OCI-LY1 (cell line): ENCODE measurements around the gene PADI1.

Experiments used
- H2AFZ ChIP-seq: fragments of 200-600 bp; sonication (generic), shearing (Covaris generic); 2 replicates; pipeline ENCODE4 v1.6.0; 2014; ENCODE audit warnings: antibody characterized with exemption, mild to moderate bottlenecking, low read length
- H3F3A ChIP-seq: fragments of 200-600 bp; sonication (generic), shearing (Covaris generic); 2 replicates; pipeline ENCODE4 v1.6.0; 2014; ENCODE audit warnings: mild to moderate bottlenecking, antibody characterized with exemption, low read length, moderate library complexity; ENCODE audit not compliant: insufficient read depth
- H3K27ac ChIP-seq: fragments of 200-600 bp; sonication (generic); 2 replicates; pipeline ENCODE4 v1.5.1; 2014; ENCODE audit warnings: low read length, mixed run types, mild to moderate bottlenecking, low read depth; ENCODE audit not compliant: poor library complexity, severe bottlenecking
- H3K27me3 ChIP-seq: fragments of 200-600 bp; sonication (generic); 2 replicates; pipeline ENCODE4 v1.6.0; 2014; ENCODE audit warnings: antibody characterized with exemption, mild to moderate bottlenecking, low read length, moderate library complexity; ENCODE audit not compliant: insufficient read depth
- H3K36me3 ChIP-seq: fragments of 200-600 bp; sonication (generic); 2 replicates; pipeline ENCODE4 v1.6.1; 2014; ENCODE audit warnings: mild to moderate bottlenecking, antibody characterized with exemption, low read length, moderate library complexity, mixed read lengths; ENCODE audit not compliant: insufficient read depth
- H3K4me1 ChIP-seq: fragments of 200-600 bp; sonication (generic); 2 replicates; pipeline ENCODE4 v1.5.1; 2014; ENCODE audit warnings: mild to moderate bottlenecking, low read length, moderate library complexity; ENCODE audit not compliant: insufficient read depth, severe bottlenecking
- H3K4me2 ChIP-seq: fragments of 200-600 bp; sonication (generic), shearing (Covaris generic); 2 replicates; pipeline ENCODE4 v1.6.1; 2014; ENCODE audit warnings: low read length
- H3K4me3 ChIP-seq: fragments of 200-600 bp; sonication (generic); 2 replicates; pipeline ENCODE4 v1.5.1; 2014; ENCODE audit warnings: low read length, low read depth, mild to moderate bottlenecking, mixed read lengths; ENCODE audit not compliant: poor library complexity, severe bottlenecking
- H3K79me2 ChIP-seq: fragments of 200-600 bp; shearing (Covaris generic); 2 replicates; pipeline ENCODE4 v1.6.1; 2016; ENCODE audit warnings: mixed run types, low read length, mixed read lengths; ENCODE audit not compliant: insufficient read depth
- H3K9ac ChIP-seq: fragments of 200-600 bp; sonication (generic), shearing (Covaris generic); 2 replicates; pipeline ENCODE4 v1.6.1; 2014; ENCODE audit warnings: mild to moderate bottlenecking, low read length, mixed read lengths
- H3K9me2 ChIP-seq: fragments of 200-600 bp; sonication (generic), shearing (Covaris generic); 2 replicates; pipeline ENCODE4 v1.6.1; 2014; ENCODE audit warnings: low read depth, mild to moderate bottlenecking, low read length, mixed read lengths
- H3K9me3 ChIP-seq: fragments of 200-600 bp; shearing (Covaris generic); 2 replicates; pipeline ENCODE4 v1.6.1; 2014; ENCODE audit warnings: low read length, mixed read lengths
- H4K20me1 ChIP-seq: fragments of 200-600 bp; sonication (generic), shearing (Covaris generic); 2 replicates; pipeline ENCODE4 v1.6.0; 2016; ENCODE audit warnings: mild to moderate bottlenecking, low read length; ENCODE audit not compliant: insufficient read depth
- CTCF ChIP-seq: fragments of 200-600 bp; sonication (generic), shearing (Covaris generic); IDR thresholded peaks from 2 replicates; pipeline ENCODE4 v1.5.1; 2017; ENCODE audit warnings: mild to moderate bottlenecking, antibody characterized with exemption, low read length, moderate library complexity, mixed read lengths
- EZH2 ChIP-seq: fragments of 200-600 bp; sonication (generic), shearing (Covaris generic); IDR thresholded peaks from 2 replicates; pipeline ENCODE4 v1.8.0; 2017; ENCODE audit warnings: borderline replicate concordance, mixed run types, mild to moderate bottlenecking, antibody characterized with exemption, low read length, moderate library complexity, mixed read lengths

The PADI1 gene

GRCh38 chr1:17265162-17265561, 60.2 kb downstream of the PADI1 start:
- H3F3A ChIP-seq: no peaks in the 10 kb centered on the region
- no peak for TF ChIP-seq CTCF
- H3K9ac ChIP-seq: no peak overlapping the region
- H3K4me2 ChIP-seq: no peak overlapping the region
- H3K27ac ChIP-seq: no peak overlapping the region
- H4K20me1 ChIP-seq: no peaks in the 10 kb centered on the region
- no peak overlapping the region for H3K4me3 ChIP-seq
- H3K4me1 ChIP-seq: no peaks in the 10 kb centered on the region
- H3K27me3 ChIP-seq: no peaks in the 10 kb centered on the region; the same call in 1 of the 2 replicates
- H3K9me2 ChIP-seq: no peaks in the 10 kb centered on the region
- H3K79me2 ChIP-seq: no peaks in the 10 kb centered on the region
- no peaks in the 10 kb centered on the region for H3K9me3 ChIP-seq
- H2AFZ ChIP-seq: no peak overlapping the region
- no peaks in the 10 kb centered on the region for H3K36me3 ChIP-seq

DNA sequence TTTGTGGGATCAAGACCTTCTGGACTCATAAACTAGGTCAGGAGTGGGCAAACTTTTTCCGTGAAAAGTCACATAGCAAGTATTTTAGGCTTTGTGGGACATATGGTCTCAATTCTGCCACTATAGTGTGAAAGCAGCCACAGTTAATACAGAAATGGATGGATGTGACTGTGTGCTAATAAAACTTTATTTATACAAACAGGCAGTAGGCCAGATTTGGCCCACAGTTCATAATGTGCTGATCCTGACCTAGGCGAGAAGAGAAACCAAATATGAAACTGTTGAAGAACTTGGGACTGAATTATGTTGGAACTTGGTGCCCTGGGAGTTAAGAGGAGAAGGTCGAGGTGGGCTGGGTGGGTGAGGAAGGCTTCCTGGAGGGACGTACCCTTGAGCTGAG, 61.0 kb downstream of the PADI1 start:
- no peaks in the 10 kb centered on the region for H3K9me3 ChIP-seq
- no peaks in the 10 kb centered on the region for H3K9me2 ChIP-seq
- TF ChIP-seq EZH2: no peak
- TF ChIP-seq CTCF: no peak
- no peaks in the 10 kb centered on the region; the same call in 1 of the 2 replicates for H3K27me3 ChIP-seq
- H3K27ac ChIP-seq: no peak overlapping the region
- no peak overlapping the region for H2AFZ ChIP-seq
- H3F3A ChIP-seq: no peaks in the 10 kb centered on the region
- H3K36me3 ChIP-seq: no peaks in the 10 kb centered on the region
- no peak overlapping the region for H3K9ac ChIP-seq
- no peaks in the 10 kb centered on the region for H3K79me2 ChIP-seq
- H3K4me1 ChIP-seq: no peaks in the 10 kb centered on the region
- H3K4me2 ChIP-seq: no peak overlapping the region
- no peak overlapping the region for H3K4me3 ChIP-seq
- no peaks in the 10 kb centered on the region for H4K20me1 ChIP-seq

GRCh38 chr1:17270891-17271765, 66.2 kb downstream of the PADI1 start:
- Histone ChIP-seq H3F3A (no peaks in the 10 kb centered on the region), H3K36me3 (no peaks in the 10 kb centered on the region), H3K4me1 (no peaks in the 10 kb centered on the region), H2AFZ (no peak overlapping the region), H3K4me3 (no peak overlapping the region), H3K9me3 (no peaks in the 10 kb centered on the region), H3K9me2 (no peaks in the 10 kb centered on the region), H4K20me1 (no peaks in the 10 kb centered on the region), H3K9ac (no peak overlapping the region), H3K79me2 (no peaks in the 10 kb centered on the region), H3K27ac (no peak overlapping the region), H3K27me3 (no peaks in the 10 kb centered on the region; the same call in 1 of the 2 replicates), H3K4me2 (no peak overlapping the region)
- TF ChIP-seq CTCF (no peak), EZH2 (no peak)
